Adrenal gland (tissue), 12 donors: ENCODE data around the gene SMIM11. TPM values are rescaled to one million over a fixed set of nuclear protein-coding genes. Genes with fewer than 3 reads are reported as not detected.
A peak's percentile ranks its signal among the peaks of the same experiment; 100 is the strongest.

Experiments
- DNase-seq, 7 donors: peaks; one replicate each; pipeline ENCODE4 v3.0.0-alpha.2; 2019 to 2020
- H3K27ac ChIP-seq, 5 donors: fragments of 200-600 bp; sonication (generic) in 4 of 5; 1 replicate in 3 of 5; 2 replicates in 2 of 5; pipeline versions ENCODE4 v1.5.1 to v1.8.0; 2016 to 2020; ENCODE audit warnings: mild to moderate bottlenecking in 1 of 5
- H3K27me3 ChIP-seq: fragments of 200-600 bp; 2 replicates; pipeline ENCODE4 v1.8.0; 2021
- H3K36me3 ChIP-seq, 2 donors: fragments of 200-600 bp; replicated peaks in 1 of 2; 1 replicate in 1 of 2; 2 replicates in 1 of 2; pipeline versions ENCODE4 v1.5.1 to v1.8.0; 2018 to 2022
- H3K4me1 ChIP-seq, 2 donors: fragments of 200-600 bp; replicated peaks in 1 of 2; 1 replicate in 1 of 2; 2 replicates in 1 of 2; pipeline versions ENCODE4 v1.5.1 to v1.8.0; 2018 to 2021
- H3K4me3 ChIP-seq, 4 donors: fragments of 200-600 bp; sonication (generic) in 3 of 4; one replicate each; pipeline ENCODE4 v1.5.1; 2016 to 2018
- H3K9me3 ChIP-seq, 3 donors: fragments of 200-600 bp; sonication (generic) in 1 of 3; replicated peaks in 1 of 3; 1 replicate in 2 of 3; 2 replicates in 1 of 3; pipeline versions ENCODE4 v1.5.1 to v1.8.0; 2016 to 2021
- CTCF ChIP-seq, 6 experiments: fragments of 450-650 bp in 4 of 6; fragments of 200-600 bp in 2 of 6; sonication (generic) in 1 of 6; IDR thresholded peaks; 1 replicate in 5 of 6; 2 replicates in 1 of 6; pipeline versions ENCODE4 v1.5.1 to v1.8.0; 2016 to 2021; ENCODE audit warnings: antibody characterized with exemption in 6 of 6, mild to moderate bottlenecking in 2 of 6, moderate library complexity in 1 of 6
- POLR2A ChIP-seq, 2 donors: fragments of 450-650 bp; IDR thresholded peaks; one replicate each; pipeline ENCODE4 v1.6.1; 2017; ENCODE audit warnings: antibody characterized with exemption in 2 of 2, mild to moderate bottlenecking in 2 of 2, moderate library complexity in 1 of 2
- WGBS, 4 donors: extraction: QIAGEN DNeasy Blood & Tissue Kit in 2 of 4; methylation state at CpG; one replicate each; pipeline versions ENCODE4 v1.1.5 to v1.1.7; 2013 to 2017; 5-methylcytosine and 5-hydroxymethylcytosine counted together
- intact Hi-C, 2 donors: fragments of 100-400 bp; cut with DNase I; formaldehyde crosslinking; loops; one replicate each; pipeline versions ENCODE4 v1.14.1 to v1.15.0; 2022 to 2023
- polyA plus RNA-seq, 3 donors: library from polyadenylated mRNA; stranded (reverse); fragments of 200-250 nt in 2 of 3; fragments of 350-450 nt in 1 of 3; fragmentation: Illumina TruSeq in 1 of 3; extraction: RNeasy Lipid Tissue Mini Kit (QIAGEN cat#74804) in 1 of 3; gene quantifications; one replicate each; pipeline ENCODE4 v1.2.3, GENCODE V29; 2013 to 2014
- total RNA-seq, 9 donors: library from RNA; depleted of rRNA in 4 of 9; stranded (reverse); fragments of >200 nt in 4 of 9; fragments of 120-200 nt in 1 of 9; fragmentation: NEBNext Ultra II Directional in 1 of 9; extraction: Animal tissue kit (Norgen Biotek cat#: 25700) in 1 of 9; gene quantifications; one replicate each; pipeline versions ENCODE4 v1.1.0 to v1.2.4, GENCODE V29; 2013 to 2023
- donor health status: healthy with polysubstance abuse.
- donor health status: Bipolar disorder and iron deficiency.
- donor health status: DM: yes; HTN: yes; CAD: no.
- donor health status: DM: no; HTN: no; CAD: no.
- donor health status: DM: no; HTN: no; CAD: no.
- donor health status: DM: yes; HTN: yes; CAD: no.

The SMIM11 gene
- total and polyA plus RNA-seq, 12 donors: 2.3 to 24.4 (median 7.0) TPM; not detected in 1

GRCh38 chr21:34353182-34353581, 22.1 kb upstream of the SMIM11 start:
- peak in 1 of 7 donors; percentile 39 for DNase-seq
- Histone ChIP-seq H3K27me3 (no peaks in the 10 kb centered on the region), H3K4me3 (no peak overlapping the region), H3K36me3 (no peaks in the 10 kb centered on the region), H3K4me1 (no peaks in the 10 kb centered on the region), H3K9me3 (no peaks in the 10 kb centered on the region), H3K27ac (no peak overlapping the region)
- WGBS, 4 donors: 81 to 87% (median 84%) methylated on average over 6 of the region's 6 CpGs
- TF ChIP-seq POLR2A (IDR thresholded peaks at IDR 0.05) (no peak), CTCF (IDR thresholded peaks at IDR 0.05) (no peak)
- intact Hi-C loops: no loop called here

DNA sequence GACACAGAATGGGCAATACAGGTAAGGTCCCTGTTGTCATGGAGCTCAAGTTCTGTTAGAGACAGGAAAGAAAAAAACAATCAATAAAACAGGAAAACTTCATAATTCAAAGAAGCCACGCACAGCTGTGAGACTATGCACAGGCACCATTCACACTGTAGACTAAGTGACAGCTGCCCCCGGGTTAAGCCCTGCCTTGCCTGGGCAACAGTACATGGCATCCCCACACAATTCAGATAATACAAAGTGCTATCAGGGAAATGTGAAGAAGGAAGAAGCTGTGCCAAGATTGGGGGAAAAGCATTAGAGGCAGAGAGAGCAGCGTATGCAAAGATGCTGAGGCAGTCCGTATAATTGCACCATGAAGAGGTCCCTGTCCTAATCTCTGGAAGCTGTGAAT, 20.5 kb upstream of the SMIM11 start:
- TF ChIP-seq POLR2A (IDR thresholded peaks at IDR 0.05) (no peak), CTCF (IDR thresholded peaks at IDR 0.05) (no peak)
- no peaks in the 10 kb centered on the region for H3K9me3 ChIP-seq
- H3K27ac ChIP-seq: no peak overlapping the region
- peak in 2 of 7 donors; percentile 2 to 10 for DNase-seq
- intact Hi-C loops: no loop called here
- no peaks in the 10 kb centered on the region for H3K27me3 ChIP-seq
- no peaks in the 10 kb centered on the region for H3K4me1 ChIP-seq
- WGBS, 4 donors: 74 to 85% (median 80%) methylated on average over 4 of the region's 4 CpGs
- H3K36me3 ChIP-seq: no peaks in the 10 kb centered on the region
- H3K4me3 ChIP-seq: no peak overlapping the region

- DNase-seq: peak in 2 of 7 donors; percentile 4 to 13
- WGBS, 4 donors: 96 to 99% (median 98%) methylated on average over 5 of the region's 5 CpGs
- no peaks in the 10 kb centered on the region for H3K36me3 ChIP-seq
- H3K27ac ChIP-seq: no peak overlapping the region
- TF ChIP-seq POLR2A (IDR thresholded peaks at IDR 0.05) (no peak), CTCF (IDR thresholded peaks at IDR 0.05) (no peak)
- no peaks in the 10 kb centered on the region for H3K27me3 ChIP-seq
- H3K4me3 ChIP-seq: no peak overlapping the region
- intact Hi-C loops: no loop called here
- H3K4me1 ChIP-seq: no peaks in the 10 kb centered on the region
- no peaks in the 10 kb centered on the region for H3K9me3 ChIP-seq
These were observed 19.7 kb upstream of the SMIM11 start for GRCh38 chr21:34355570-34355969.

DNA sequence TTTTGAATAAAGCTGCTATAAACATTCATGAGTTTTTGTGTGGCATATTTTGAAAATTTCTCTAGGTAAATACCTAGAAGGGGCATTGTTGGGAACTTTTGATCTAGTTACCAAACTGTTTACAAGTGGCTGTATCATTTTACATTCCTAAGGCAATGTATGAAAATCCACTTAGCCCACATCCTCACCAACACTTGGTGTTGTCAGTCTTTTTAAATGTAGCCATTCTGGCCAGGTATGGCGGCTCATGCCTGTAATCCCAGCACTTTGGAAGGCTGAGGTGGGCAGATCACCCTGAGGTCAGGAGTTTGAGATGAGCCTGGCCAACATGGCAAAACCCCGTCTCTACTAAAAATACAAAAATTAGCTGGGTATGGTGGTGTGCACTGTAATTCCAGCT, 17.4 kb upstream of the SMIM11 start:
- peak in 1 of 7 donors; percentile 21 for DNase-seq
- no peaks in the 10 kb centered on the region for H3K36me3 ChIP-seq
- 86 to 96% (median 90%) methylated on average over 2 of the region's 2 CpGs for WGBS, 4 donors
- H3K4me1 ChIP-seq: peaks cover 0 to 8% of the 10 kb centered on the region in 2 donors
- TF ChIP-seq CTCF (IDR thresholded peaks at IDR 0.05) (no peak), POLR2A (IDR thresholded peaks at IDR 0.05) (no peak)
- no peaks in the 10 kb centered on the region for H3K27me3 ChIP-seq
- H3K4me3 ChIP-seq: no peak overlapping the region
- no peak overlapping the region for H3K27ac ChIP-seq
- no peaks in the 10 kb centered on the region for H3K9me3 ChIP-seq
- intact Hi-C loops: no loop called here
